ENCODE data around the gene ADARB2. TPM values are rescaled to one million over a fixed set of nuclear protein-coding genes. Genes with fewer than 3 reads are reported as not detected.

Gene ADARB2
- total RNA-seq, 1 donor from 2014 or later, result 0.08 TPM

DNA sequence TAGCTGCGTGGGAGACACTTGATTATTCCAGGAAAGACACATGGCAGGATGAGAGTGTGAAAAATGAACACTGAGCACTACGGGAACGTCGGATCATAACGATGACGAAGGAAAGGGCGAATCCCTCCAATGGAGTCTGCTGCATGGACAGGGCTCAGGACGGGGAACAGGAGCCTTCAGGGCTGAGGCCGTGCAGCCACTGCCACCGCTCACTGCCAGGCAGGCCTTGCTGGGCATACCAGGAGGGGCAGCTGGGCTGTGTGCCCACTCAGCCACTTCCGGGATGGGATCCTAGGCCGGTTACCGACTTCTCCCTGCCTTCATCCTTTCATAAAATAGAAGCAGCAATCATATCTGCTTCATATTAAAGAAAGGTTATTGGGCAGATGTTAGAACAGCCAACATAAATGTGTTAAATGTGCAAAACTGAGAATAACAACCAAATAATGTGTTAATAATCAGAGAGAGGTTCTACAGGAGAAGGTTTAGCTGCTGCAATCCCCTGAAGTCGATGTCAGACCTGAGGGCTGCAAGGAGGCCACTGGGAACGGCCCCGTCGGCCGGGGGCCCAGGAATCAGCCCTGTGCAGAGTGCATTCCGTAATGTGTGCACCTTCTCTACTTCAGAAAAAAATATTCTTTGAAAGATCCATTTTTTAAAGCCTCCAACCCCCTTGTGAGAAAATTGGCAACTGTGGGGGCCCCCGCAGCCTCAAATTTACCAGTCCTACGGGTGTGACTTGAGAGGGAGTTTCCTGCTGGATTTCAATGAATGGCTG lies 63.6 kb downstream of the ADARB2 start:
- H3K4me3 ChIP-seq (ENCODE audit: low read depth, low read length), result no peak overlapping the region
- DNase-seq (ENCODE audit: low read depth), result no peak
- TF ChIP-seq, protein P1, sequence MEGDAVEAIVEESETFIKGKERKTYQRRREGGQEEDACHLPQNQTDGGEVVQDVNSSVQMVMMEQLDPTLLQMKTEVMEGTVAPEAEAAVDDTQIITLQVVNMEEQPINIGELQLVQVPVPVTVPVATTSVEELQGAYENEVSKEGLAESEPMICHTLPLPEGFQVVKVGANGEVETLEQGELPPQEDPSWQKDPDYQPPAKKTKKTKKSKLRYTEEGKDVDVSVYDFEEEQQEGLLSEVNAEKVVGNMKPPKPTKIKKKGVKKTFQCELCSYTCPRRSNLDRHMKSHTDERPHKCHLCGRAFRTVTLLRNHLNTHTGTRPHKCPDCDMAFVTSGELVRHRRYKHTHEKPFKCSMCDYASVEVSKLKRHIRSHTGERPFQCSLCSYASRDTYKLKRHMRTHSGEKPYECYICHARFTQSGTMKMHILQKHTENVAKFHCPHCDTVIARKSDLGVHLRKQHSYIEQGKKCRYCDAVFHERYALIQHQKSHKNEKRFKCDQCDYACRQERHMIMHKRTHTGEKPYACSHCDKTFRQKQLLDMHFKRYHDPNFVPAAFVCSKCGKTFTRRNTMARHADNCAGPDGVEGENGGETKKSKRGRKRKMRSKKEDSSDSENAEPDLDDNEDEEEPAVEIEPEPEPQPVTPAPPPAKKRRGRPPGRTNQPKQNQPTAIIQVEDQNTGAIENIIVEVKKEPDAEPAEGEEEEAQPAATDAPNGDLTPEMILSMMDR (IDR thresholded peaks at IDR 0.05; ENCODE audit: insufficient read depth, low read length, poor library complexity, severe bottlenecking), result no peak
- H3K27me3 ChIP-seq (ENCODE audit: control insufficient read depth, insufficient read depth, low read length), result no peaks in the 10 kb centered on the region
- no peaks in the 10 kb centered on the region for H3K36me3 ChIP-seq (ENCODE audit: control insufficient read depth, insufficient read depth, low read length)

DNA sequence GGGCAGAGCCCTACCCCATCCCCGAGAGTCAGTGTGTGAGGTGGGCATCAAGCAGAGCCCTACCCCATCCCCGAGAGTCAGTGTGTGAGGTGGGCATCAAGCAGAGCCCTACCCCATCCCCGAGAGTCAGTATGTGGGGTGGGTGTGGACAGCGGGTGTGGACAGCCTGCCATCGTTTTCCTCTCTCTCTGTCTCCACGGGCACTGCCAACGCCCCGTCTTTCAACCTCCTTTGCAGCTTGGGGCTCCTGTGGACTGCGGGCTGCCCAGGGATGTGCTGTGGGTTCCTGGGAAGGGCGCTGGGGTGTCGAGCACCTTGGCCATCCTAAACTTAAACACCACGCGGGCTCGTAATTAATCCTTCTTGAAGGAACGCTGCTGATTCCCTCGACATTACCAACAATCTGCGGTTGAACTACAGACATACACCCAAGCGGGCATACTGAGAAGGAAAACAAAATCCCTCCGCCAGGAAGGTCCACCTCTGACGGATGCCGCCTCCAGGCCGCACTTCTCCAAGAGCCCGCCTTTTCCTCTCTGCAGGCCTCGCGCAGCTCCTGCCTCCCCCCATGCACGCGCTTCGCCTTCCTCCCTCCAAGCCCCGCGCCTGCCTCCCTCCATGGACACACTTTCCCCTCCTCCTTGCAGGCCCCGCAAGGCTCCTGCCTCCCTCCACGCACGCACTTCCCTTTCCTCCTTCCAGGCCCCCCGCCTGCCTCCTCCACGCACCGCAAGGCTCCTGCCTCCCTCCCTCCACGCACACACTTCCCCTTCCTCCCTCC lies 65.1 kb downstream of the ADARB2 start:
- H3K4me3 ChIP-seq (ENCODE audit: low read depth, low read length), result no peak overlapping the region
- no peaks in the 10 kb centered on the region for H3K27me3 ChIP-seq (ENCODE audit: control insufficient read depth, insufficient read depth, low read length)
- DNase-seq (ENCODE audit: low read depth), result no peak
- TF ChIP-seq, protein P1 (IDR thresholded peaks at IDR 0.05; ENCODE audit: insufficient read depth, low read length, poor library complexity, severe bottlenecking), result no peak
- no peaks in the 10 kb centered on the region for H3K36me3 ChIP-seq (ENCODE audit: control insufficient read depth, insufficient read depth, low read length)

DNA sequence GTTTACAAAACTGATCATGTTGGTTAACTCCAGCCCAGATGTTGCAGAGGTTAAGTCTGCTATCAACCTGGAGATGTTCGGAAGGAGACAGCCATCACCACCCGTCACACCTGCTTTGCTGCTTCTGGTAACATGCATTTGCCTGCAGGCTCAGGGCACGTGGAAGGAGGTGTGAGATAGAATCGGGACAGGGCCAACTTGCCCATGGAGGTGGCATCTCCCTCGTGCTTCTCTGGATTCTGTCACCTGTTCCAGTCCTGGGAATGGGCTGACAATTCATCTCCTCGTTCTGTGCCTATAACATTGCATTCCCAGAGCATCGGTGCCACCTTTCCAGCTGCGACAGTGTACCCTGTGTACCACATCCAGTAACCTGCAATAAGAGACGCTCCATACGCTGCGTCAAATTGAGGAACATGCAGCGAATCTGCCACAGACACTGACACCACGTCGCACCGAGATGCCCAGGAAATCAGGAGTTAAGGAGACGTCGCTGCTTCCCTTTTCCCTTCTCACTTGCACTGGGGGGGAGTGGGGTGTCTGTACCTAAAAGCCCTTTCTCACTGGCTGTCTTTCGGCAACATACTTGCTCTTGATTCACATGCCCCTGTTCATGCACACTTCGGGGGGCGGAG lies 65.8 kb downstream of the ADARB2 start:
- Histone ChIP-seq H3K36me3 (ENCODE audit: control insufficient read depth, insufficient read depth, low read length) (no peaks in the 10 kb centered on the region), H3K27me3 (ENCODE audit: control insufficient read depth, insufficient read depth, low read length) (no peaks in the 10 kb centered on the region), H3K4me3 (ENCODE audit: low read depth, low read length) (no peak overlapping the region)
- no peak for DNase-seq (ENCODE audit: low read depth)
- TF ChIP-seq, protein P1 (IDR thresholded peaks at IDR 0.05; ENCODE audit: insufficient read depth, low read length, poor library complexity, severe bottlenecking), result no peak

DNA sequence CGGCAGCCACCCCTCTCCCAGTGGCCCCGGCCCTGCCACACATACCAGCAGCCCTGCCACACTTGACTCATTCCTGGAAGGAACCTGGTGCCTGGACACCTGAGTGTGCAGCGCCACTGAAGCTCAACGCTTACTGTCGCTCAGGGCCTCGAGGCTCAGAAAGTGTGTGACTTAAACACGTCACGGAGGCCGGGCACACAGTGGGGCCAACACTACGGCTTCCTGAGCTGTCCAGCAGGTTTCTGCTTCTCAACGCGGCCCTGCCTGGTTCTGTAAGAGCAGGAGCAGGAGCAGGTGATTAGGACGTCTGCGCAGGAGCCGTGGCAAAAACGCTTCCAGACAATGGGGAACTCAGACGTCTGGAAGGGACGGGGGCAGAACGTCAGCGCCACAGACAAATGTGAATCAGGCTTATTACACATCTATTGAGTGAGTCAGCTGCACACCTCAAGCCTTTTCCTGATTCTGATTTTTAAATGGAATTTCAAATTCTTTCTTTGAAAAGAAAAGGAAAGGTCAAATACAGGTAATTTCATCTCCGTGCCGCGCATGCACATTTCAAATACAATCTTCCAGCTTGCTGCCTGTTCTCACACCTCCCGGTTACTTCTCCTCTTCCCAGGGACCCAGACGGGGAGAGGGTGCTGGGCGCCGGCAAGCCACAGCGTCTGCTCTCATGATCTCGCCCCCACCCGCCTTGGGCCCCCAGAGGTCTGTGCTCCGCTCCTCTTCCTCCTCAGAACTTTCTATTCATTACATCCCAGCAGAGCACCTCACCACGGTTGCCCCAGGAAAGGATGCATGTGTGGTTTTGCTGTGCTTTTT lies 66.6 kb downstream of the ADARB2 start:
- Histone ChIP-seq H3K36me3 (ENCODE audit: control insufficient read depth, insufficient read depth, low read length) (no peaks in the 10 kb centered on the region), H3K27me3 (ENCODE audit: control insufficient read depth, insufficient read depth, low read length) (no peaks in the 10 kb centered on the region), H3K4me3 (ENCODE audit: low read depth, low read length) (no peak overlapping the region)
- DNase-seq (ENCODE audit: low read depth), result no peak
- TF ChIP-seq, protein P1 (IDR thresholded peaks at IDR 0.05; ENCODE audit: insufficient read depth, low read length, poor library complexity, severe bottlenecking), result no peak

DNA sequence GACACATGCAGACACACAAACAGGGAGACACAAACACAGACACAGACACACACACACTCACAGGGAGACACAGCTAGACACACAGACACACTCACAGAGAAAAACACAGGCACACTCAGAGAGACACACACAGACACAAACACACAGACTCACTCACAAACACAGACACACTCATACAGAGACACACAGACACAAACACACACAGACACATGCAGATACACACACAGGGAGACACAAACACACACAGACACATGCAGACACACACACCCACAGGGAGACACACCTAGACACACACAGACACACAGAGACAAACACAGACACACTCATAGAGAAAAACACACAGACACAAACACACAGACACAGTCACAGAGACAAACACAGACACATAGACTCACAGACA lies 67.9 kb downstream of the ADARB2 start:
- TF ChIP-seq, protein P1 (IDR thresholded peaks at IDR 0.05; ENCODE audit: insufficient read depth, low read length, poor library complexity, severe bottlenecking), result no peak
- H3K27me3 ChIP-seq (ENCODE audit: control insufficient read depth, insufficient read depth, low read length), result no peaks in the 10 kb centered on the region
- no peak overlapping the region for H3K4me3 ChIP-seq (ENCODE audit: low read depth, low read length)
- no peaks in the 10 kb centered on the region for H3K36me3 ChIP-seq (ENCODE audit: control insufficient read depth, insufficient read depth, low read length)
- no peak for DNase-seq (ENCODE audit: low read depth)

All from kidney epithelial cell (primary cell).